ENCODE data around the gene ATP13A1.
A peak's percentile ranks its signal among the peaks of the same experiment; 100 is the strongest.

The ATP13A1 gene

DNA sequence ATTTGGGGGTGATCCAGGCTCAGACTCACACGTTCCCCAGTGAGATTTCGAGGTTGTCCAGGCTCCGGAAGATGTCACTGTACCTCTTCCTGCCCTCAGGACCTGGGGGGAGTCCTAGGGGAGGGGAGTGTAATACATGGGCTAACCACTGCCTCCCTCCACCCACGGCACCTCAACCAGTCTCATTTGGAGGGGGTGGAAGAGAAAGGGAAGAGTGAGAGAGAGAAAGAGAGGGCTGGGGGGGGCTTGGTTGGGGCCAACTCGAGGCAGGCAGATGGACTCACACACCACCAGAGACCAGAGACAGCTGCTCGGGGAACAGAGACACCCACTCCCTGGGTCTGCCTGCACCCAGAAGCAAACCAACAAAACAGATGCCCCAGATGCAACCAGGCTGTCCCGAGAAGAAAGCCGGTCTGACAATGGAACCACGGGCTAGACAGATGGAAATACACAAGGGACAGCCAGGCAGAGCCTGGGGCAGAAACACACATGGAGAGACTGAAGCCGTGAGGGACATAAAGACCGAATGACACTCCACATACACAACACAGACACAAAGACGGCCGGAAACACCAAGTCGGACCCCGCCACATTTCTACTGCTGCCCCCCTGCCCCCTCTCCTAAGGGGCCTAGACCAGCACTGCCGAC, 20.8 kb downstream of the ATP13A1 start:
- peak; percentile 49 for DNase-seq

DNA sequence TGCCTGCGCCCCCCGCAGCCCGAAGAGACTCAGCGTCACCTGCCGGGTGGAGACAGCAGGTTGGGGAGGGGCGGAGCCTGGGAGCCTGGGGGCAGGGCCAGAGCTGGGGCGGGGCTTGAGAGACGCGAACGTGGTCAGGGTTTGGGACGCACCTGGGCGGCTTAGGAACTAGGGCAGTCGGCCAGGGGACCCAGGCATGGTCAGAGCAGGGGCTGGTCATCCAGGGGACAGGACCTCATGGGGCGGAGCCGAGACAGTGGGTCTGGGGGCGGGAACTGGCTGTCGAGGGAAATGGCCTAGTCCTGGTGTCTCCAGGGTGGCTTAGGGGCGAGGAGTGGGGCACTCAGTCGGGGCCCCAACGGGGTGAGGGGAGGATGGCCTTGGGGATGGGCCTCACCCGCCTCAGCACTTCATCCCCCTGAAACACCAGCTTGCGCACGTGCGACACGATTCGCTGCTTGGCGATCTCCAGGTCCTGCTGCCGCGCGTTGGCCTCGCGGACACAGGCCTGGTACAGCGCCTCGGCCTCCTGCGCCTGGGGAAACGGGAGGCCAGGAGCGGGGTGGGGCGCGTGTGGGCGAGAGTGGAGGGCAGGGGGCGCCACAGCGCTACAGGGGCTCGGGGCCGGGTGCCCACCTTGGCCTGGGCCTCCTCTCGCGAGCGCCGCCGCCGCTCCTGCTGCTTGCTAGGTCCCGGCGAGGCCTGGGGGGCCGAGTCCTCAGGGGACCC, 25.8 kb downstream of the ATP13A1 start:
- DNase-seq = no peak

DNA sequence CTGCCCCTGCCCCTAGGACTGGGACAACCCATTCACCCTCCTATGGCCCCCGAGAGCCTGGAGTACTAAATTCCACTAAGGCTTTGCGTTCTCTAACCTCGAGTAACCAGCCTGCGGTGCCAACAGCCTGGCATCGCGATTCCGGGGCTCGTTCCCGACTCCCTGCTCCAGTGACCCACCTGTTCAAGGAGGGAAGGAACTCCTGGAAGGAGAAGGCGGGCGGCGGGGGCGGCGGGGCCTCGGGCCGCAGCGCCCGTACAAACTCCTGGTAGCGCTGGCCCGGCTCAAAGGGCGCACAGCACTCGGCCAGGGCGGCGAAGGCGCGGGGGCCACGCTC, 26.3 kb downstream of the ATP13A1 start:
- DNase-seq = no peak

DNA sequence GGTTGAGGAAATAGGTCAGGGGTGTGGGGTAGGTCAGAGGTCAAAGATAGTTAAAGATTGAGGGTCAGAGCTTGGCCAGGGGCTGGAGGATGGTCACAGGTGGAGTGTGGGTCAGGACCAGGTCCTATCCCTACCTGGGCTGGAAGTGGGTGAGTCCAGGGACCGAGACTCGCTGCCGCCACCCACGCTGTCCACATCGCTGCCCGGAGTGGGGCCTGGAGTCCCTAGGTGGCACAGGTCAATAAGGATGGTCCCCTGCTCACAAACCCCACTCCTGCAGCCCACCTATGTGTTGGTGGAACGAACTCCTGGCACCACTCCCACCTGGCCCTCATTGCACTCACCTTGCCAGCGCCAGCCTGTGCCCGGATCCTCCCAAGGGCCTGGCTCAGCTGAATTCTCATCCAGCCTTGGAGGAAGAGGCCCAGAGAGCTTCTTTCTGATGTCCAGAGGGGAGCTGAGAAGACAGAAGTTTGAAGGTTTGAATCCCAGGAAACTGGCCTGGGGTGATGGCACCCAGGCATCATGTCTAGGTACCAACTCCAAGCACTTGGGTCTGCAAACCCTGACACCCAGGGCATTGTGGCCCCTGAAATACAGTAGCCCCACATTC, 26.8 kb downstream of the ATP13A1 start:
- DNase-seq = no peak

DNA sequence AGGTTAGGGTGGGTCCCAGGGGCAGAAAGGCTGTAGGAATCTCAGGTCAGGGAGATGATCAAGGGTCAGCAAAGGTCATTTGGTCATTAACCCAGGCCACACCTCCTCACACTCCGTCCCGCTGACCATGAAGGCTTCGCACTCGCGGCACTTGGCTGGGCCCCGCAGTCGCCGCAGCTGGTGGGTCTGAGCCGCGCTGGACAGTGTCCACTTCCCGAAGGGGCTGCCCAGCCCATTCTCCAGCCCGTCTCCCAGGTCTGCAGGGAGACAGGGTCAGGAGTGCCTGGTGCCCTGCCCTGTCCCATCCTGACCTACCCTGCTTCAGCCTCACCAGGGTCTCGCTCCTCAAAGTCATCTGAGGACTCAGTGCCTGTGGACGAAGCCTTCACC, 28.2 kb downstream of the ATP13A1 start:
- DNase-seq = no peak

DNA sequence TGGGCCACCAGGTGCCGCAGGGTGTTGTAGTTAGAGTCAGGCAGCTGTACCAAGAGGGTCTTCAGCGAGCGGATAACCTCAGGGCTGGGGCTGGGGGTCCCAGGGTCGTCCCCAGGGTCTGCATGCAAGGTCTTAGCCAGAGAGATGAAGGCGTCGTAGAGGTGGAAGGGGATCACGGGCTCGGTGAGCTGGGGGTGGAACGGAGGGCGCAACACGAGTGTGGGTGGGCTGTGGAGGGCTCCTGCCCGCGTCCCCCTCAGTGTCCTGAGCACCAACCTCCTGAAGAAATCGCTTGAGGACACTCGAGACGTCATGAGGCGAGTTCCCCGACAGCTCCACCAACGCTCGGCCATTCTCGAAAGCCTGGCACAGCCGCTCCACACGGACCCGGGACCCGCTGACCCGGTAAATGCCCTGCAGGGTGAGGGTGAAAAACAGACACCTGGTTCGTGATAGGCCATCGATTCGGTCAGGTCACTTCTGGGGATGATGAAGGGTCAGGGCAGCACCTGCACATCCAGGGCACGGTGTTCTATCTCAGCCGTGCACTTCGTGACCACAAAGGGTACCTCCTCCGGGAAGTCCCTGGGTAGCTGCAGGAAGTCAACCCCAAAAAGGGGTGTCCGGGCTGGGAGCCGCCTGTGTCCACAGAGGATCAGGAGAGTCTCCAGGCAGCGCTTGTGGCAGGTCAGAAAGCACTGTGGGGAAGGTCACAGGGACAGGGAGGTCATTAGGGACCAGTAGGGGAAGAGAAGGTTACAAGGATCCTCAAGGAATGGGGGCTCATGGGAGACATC, 28.8 kb downstream of the ATP13A1 start:
- no peak for DNase-seq

DNA sequence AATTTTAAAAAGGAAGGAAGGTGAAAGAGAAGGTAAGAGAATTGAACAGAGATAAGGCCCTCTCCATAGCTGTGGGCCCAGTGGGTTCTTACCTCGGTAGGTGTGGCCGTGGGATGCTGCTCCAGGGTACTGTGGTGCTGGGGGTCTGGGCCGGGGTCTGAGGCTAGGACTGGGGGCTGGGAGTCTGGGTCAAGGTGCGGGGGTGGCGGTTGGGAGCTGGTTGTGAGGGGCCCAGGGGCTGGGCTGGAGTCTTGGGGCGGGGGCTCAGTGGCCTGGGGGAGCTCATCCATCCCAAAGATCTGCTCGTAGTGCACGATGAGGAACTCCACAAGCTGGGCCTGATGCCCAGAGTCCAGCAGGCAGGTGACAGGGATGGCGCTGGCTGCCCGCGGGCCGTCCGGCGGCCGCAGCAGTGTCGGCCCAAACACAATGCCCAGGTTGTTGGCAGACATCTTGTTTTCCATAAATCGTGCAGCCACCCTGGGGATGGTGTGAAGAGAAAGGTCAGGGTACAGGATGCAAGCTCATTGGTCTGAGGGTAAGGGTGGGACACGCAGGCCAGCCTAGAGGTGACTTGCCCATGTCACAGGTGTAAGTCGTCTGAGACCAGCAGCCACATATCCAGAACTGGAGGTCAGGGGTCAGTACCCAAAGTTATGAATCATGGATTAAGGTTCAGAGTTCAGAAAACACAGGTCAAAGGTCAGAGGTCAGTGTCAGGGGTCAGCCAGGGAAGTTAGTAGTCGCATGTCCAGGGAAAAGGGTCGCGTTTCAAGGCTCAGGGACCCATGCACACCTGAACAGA, 29.6 kb downstream of the ATP13A1 start:
- DNase-seq = no peak

DNA sequence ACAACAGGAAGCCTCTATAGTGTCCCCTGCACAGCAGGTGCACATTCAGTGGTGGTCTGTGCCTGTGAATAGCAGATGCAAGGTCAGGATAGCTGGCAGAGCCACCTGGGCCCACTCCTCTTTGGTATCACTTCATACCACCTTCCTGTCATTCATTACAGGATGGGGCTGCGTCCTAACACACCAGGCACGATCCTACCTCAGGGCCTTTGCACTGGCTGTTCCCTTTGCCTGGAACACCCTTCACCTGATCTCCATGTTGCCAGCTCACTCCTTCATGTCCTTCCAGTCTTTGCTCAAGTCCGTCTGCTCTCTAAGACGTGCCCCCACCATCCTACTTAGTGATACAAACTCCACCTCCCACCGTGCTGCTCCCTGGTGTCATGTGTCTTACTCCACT, 30.8 kb downstream of the ATP13A1 start:
- DNase-seq = no peak

DNA sequence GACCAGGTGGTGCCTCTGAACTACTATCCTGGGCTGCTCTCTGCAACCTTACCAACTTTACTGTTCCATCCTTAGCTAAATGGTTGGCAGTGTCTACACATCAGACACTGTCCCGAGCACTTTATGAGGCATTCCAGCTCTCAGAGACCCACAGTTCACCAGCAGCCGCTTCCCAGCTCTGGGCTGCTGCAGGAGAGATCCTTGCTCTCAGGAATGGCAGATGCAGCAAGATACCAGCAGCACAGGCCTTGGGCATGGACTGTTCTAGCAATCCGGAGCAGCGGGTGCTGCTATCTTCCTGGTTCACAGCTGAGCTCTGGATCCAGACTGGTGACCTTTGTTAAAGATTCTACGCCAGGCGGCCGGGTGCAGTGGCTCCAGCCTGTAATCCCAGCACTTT, 32.1 kb downstream of the ATP13A1 start:
- DNase-seq = no peak

DNA sequence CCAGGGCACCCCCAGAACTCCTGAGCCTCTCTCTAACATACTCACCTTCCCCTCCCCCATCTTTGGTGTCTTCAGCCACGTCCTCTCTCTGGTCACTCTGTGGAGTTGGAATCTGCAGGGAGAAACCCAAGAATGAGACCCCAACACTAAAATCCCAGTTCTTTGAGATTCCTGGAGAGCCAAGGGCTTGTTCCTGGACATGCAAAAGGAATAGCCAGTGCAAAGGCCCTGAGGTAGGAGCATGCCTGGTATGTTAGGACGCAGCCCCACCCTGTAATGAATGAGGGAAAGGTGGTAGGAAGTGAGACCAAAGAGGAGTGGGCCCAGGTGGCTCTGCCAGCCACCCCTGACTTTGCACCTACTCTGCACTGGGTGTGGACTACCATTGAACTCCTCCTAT, 33.0 kb downstream of the ATP13A1 start:
- no peak for DNase-seq

DNA sequence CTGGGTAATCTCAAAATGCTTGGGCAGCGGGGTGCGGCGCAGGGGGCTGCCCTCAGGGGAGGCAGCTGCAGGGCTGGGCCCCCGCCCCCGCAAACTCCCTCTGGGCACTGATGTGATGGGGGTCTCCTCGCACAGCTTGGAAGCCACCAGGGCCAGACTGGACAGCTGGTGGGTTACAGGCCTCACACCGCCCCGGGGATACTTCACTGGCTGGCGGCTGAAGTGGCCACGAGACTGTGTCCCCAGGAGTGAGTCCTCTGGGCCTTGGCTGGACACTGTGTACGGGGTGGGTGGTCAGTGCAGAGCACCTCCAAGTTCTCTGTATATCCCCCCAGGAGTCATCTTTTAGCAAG, 33.4 kb downstream of the ATP13A1 start:
- no peak for DNase-seq

DNA sequence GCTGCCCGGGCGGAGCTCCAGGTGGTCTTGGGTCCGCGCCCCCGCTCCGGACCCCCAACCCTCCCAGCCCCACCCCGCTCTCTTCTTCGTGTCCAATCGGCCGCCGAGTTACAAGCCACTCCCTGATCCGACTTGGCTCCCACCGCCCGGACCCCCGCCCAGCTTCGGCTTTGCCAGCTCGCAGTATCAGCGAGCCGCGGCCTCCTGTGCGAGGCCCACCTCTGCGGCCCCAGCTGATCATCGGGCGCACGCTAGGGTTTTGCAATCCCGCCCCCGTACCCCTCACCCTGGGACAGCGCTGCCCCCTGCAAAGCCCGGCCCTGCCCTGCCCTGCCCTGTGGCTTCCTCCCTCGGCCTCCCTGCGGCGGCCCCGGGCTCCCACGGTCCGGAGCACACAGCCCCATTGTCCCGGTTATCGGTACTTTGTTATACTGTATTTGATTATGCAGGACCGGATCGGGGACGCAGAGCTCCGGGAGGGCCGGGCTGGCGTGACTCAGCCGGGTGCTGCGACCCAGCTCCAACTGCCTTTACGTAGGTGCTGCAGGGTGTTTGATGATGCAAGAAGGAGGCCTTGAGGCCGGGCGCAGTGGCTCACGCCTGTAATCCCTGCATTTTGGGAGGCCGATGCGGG, 34.9 kb downstream of the ATP13A1 start:
- DNase-seq = peak; percentile 70

DNA sequence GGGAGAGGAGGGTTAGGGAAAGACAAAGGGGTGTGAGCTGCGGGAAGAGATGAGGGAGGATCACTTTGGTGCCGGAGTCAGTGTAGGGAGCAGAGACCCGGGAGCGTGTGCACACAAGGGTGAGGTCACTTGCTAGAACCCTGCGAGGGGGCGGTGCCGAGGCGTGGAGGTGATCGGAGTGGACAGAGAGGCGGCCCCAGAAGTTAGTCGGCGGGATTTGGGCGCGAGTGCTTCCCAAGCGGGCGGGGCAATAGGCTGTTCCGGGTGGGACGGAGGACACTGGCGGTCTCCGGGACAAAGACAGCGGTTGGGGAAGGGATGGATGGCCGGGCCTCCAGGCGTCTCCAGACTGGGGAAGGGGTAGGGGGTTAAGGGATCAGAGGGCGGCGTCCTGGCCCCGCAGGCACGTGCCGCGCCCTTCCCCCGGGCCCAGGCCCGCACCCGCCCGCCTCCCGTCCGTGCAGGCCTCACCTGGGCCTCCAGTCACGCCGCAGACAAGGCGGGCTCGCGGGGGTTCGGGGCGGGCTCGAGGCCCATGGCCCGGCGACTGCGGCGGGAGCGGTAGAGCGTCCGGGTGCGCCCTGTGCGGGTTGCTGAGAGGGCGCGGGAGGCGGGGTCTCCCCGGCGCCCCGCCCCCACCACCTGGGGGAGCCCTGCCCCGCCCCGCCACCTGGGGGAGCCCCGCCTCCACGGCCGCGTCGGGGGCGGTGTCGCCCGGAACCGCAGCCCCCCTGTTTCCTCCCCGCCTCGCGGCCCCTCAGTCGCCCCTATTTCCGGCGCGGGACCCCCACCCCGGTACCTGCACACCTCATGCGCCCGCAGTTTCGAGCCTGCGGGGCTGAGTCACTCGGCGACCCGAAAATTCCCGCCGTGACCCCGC, 35.6 kb downstream of the ATP13A1 start, which contains the start of gene LPAR2:
LPAR2 (minus strand) TSS at position 600 of the 880 bp plus-strand sequence. CDS start 945 bp downstream, outside the sequence.
- DNase-seq = peak; percentile 90

DNA sequence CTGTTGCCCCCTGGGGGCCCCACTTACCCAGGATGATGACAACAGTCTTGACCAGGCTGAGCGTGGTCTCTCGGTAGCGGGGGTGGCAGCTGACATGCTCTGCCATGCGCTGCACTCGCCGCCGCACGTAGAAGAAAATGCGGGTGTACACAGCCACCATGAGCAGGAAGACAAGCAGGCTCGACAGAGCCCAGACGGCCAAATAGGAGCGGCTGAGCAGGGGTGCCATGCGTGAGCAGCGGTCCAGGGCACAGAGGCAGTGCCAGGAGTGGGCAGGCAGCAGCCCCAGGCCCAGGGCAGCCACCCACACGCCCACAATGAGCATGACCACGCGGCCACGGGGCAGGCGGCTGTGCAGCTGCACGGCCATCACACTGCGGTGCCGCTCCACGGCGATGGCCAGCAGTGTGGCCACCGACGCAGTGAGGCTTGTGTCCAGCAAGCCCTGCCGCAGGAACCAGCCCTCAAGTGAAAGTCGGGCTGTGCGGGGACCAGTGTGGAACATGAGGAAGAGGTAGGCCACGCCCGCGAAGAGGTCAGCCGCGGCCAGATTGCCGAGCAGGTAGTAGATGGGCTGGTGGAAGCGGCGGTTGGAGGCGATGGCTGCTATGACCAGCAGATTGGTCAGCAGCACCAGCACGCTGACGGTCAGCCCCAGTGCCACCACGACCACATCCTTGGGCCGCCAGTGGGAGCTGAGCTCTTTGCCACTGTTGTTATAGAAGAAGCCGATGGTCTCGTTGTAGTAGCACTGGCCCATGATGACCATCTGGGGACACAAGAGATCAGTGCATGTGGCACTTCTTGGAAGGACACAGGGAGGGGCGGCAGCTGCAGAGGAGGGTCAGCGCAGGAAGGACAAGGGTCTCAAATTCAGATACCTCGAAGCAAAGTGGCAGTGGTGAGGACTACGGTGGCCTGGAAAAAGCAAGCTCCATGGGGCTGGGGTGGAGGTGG, 36.7 kb downstream of the ATP13A1 start:
- DNase-seq = no peak

DNA sequence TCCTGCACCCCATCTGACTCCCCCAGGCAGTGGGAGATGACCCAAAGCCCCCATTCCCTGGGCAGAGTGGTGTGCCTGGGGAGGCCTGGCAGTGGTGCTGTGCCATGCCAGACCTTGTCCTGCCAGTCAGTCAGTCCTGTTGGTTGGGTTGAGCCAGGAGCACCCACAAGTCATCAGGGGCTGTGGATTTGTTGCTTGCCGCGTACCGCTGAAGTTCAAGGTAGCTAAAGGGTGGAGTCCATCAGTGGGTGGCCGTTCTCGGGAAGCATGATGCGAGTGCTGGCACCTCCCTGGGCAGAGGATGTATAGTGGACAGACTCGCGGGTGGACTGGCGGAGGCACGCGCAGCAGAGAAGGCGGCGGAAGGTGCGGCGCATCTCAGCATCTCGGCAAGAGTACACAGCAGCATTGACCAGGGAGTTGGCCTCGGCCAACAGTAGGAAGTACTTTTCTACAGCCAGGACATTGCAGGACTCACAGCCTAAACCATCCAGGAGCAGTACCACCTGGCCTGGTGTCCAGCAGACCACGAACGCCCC, 39.4 kb downstream of the ATP13A1 start:
- DNase-seq = no peak

DNA sequence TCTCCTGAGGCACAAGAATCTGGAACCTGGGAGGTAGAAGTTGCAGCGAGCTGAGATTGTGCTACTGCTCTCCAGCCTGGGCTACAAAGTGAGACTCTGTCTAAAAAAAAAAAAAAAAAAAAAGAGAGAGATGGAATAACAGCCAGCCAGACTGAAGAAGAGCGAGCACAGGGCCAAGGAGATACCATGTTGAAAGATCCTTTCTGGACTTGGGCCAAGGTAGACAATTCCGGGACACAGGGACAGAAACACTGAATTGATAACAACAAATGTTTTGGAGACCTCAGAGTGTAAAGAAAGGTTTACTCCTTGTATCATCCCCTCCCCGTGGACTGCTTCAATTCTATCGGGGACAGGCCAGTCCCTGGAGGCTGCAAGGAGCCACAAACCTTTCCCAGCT, 40.1 kb downstream of the ATP13A1 start:
- DNase-seq = no peak

DNA sequence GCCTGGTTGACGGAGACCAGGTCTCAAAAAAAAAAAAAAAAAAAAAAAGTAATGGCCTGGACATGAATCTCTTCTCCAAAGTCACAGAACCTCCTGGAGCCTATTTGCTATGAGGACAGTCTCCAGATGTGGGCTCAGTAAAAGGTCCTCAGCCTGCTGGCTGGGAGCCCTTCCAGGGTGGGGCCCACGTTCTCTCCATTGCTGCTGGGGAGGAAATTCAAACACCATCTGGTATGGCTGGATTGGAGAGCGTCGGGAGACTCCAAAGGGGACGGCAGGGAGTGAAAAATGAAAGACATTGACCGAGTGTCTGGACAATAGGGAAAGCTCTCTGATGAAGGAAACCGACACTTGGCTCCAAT, 43.6 kb downstream of the ATP13A1 start:
- DNase-seq = no peak

DNA sequence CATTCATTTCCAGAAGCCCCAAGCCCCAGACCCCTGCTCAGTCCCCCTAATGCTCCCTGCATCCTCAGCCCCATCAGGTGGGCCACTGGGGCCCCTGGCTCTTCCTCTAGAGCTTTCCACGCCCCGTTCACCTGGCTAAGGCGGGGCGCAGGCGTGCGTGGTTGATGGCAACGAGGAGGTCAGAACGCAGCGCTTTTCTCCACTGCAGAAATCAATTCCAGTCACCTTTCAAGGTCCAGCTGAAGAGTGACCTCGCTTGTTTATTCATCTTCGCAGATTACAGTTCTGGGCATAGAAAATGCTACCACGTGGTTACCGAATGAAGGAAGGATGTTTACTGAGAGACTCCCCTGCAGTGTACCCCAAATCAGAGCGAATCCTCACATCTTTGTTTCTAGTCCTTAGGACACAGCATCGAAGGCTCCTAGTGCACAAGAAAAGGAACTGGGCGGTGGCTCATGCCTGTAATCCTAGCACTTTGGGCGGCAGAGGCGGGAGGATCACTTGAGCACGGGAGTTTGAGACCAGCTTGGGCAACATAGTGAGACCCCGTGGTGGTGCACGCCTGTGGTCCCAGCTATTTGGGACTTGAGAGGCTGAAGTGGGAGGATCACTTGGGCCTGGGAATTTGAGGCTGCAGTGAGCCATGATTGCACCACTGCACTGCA, 44.2 kb downstream of the ATP13A1 start:
- no peak for DNase-seq
